Cardiac septum (tissue), 1 donor: ENCODE results near the gene TBCD. TPM values are rescaled to one million over a fixed set of nuclear protein-coding genes. Genes with fewer than 3 reads are reported as not detected.

Source experiments
- DNase-seq: peaks from one replicate; pipeline ENCODE4 v3.0.0-alpha.2; 2020; ENCODE audit warnings: low spot score
- intact Hi-C: fragments of 100-400 bp; cut with DNase I; formaldehyde crosslinking; loops from one replicate; pipeline ENCODE4 v1.14.0; 2022
- total RNA-seq: library from RNA; stranded (reverse); fragmentation: NEBNext Ultra II Directional; extraction: Animal tissue kit (Norgen Biotek cat#: 25700); gene quantifications from one replicate; pipeline ENCODE4 v1.2.1, GENCODE V29; 2021
- donor health status: DM: no; HTN: no; CAD: no.

The TBCD gene
- total RNA-seq, 1 donor from 2014 or later = 67.3 TPM

GRCh38 chr17:82872591-82873520, 121.0 kb downstream of the TBCD start:
- DNase-seq = no peak
- intact Hi-C loops = no loop called here

GRCh38 chr17:82873521-82873920, 121.7 kb downstream of the TBCD start:
- DNase-seq = no peak
- intact Hi-C loops = no loop called here

GRCh38 chr17:82874011-82874835, 122.4 kb downstream of the TBCD start:
- no peak for DNase-seq
- intact Hi-C loops = no loop called here

GRCh38 chr17:82875407-82875856, 123.6 kb downstream of the TBCD start:
- intact Hi-C loops = loop anchor here (5.0 kb wide), 1 partner anchor 37 kb away; no protein-coding TSS in a partner anchor

GRCh38 chr17:82876149-82876548, 124.3 kb downstream of the TBCD start:
- DNase-seq = no peak
- intact Hi-C loops = loop anchor here (5.0 kb wide), 1 partner anchor 36 kb away; no protein-coding TSS in a partner anchor

More at GRCh38 chr17:82875407-82875856, 123.6 kb downstream of the TBCD start:
- DNase-seq = no peak

GRCh38 chr17:82876602-82877379, 124.9 kb downstream of the TBCD start:
- peak; percentile 88 for DNase-seq
- intact Hi-C loops = loop anchor here (5.0 kb wide), 1 partner anchor 36 kb away; no protein-coding TSS in a partner anchor

- DNase-seq = no peak
- intact Hi-C loops = loop anchor here (5.0 kb wide), 1 partner anchor 34 kb away; no protein-coding TSS in a partner anchor
Observed at GRCh38 chr17:82878527-82878926, 126.7 kb downstream of the TBCD start.

- intact Hi-C loops = loop anchor here (5.0 kb wide), 1 partner anchor 33 kb away; no protein-coding TSS in a partner anchor
Observed at GRCh38 chr17:82879241-82879640, 127.4 kb downstream of the TBCD start.

GRCh38 chr17:82880620-82881323, 128.9 kb downstream of the TBCD start:
- intact Hi-C loops = no loop called here
- no peak for DNase-seq

More at GRCh38 chr17:82879241-82879640, 127.4 kb downstream of the TBCD start:
- no peak for DNase-seq

GRCh38 chr17:82881324-82881823, 129.5 kb downstream of the TBCD start:
- no peak for DNase-seq
- intact Hi-C loops = no loop called here

GRCh38 chr17:82881900-82882714, 130.2 kb downstream of the TBCD start:
- no peak for DNase-seq
- intact Hi-C loops = no loop called here

- intact Hi-C loops = no loop called here
- no peak for DNase-seq
Observed at GRCh38 chr17:82882715-82883418, 131.0 kb downstream of the TBCD start.

GRCh38 chr17:82883419-82884031, 131.7 kb downstream of the TBCD start:
- DNase-seq = no peak
- intact Hi-C loops = no loop called here

- intact Hi-C loops = no loop called here
- no peak for DNase-seq
Observed at GRCh38 chr17:82884341-82884969, 132.6 kb downstream of the TBCD start.

GRCh38 chr17:82884970-82885353, 133.1 kb downstream of the TBCD start:
- no peak for DNase-seq
- intact Hi-C loops = no loop called here
